Measurements from ENCODE around the gene SET. TPM values are rescaled to one million over a fixed set of nuclear protein-coding genes. Genes with fewer than 3 reads are reported as not detected.

The SET gene
- total and polyA plus RNA-seq, 2 of the 13 experiments (the other 11 are each of a cell fraction or from before 2014, with no cell fraction given) = 94.2 to 611 TPM

DNA sequence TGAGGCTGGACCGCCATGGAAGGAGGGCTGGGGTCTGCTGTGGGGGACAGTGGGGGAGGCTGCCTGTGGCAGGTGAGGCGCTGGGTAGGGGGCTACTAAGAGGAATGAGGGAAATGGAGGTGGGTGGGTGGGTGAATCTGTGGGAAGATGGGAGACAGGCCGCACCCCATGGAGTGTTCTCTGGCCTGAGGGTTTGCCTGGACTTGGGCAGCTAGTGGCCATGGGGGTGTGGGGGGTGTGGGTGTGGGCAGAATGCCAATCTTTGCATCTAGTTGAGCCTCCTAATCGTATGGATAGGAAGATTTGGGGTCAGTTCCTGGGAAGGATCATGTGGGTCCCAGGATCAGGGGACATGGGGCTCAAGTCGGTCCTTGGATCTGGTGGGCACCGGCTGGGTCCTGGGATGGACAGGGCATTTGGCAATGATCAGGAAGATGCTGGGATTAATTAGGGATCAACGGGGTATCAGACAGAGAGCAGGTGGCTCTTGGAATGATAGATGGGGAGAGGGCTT, 34.4 kb downstream of the SET start (continued):
- TF ChIP-seq, protein P1, sequence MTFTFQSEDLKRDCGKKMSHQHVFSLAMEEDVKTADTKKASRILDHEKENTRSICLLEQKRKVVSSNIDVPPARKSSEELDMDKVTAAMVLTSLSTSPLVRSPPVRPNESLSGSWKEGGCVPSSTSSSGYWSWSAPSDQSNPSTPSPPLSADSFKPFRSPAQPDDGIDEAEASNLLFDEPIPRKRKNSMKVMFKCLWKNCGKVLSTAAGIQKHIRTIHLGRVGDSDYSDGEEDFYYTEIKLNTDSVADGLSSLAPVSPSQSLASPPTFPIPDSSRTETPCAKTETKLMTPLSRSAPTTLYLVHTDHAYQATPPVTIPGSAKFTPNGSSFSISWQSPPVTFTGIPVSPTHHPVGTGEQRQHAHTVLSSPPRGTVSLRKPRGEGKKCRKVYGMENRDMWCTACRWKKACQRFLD (CRISPR knock-in tag; IDR thresholded peaks at IDR 0.05; ENCODE audit: borderline replicate concordance) = 0 out of 2 replicates have a peak, but pooled peaks have one; percentile 54

DNA sequence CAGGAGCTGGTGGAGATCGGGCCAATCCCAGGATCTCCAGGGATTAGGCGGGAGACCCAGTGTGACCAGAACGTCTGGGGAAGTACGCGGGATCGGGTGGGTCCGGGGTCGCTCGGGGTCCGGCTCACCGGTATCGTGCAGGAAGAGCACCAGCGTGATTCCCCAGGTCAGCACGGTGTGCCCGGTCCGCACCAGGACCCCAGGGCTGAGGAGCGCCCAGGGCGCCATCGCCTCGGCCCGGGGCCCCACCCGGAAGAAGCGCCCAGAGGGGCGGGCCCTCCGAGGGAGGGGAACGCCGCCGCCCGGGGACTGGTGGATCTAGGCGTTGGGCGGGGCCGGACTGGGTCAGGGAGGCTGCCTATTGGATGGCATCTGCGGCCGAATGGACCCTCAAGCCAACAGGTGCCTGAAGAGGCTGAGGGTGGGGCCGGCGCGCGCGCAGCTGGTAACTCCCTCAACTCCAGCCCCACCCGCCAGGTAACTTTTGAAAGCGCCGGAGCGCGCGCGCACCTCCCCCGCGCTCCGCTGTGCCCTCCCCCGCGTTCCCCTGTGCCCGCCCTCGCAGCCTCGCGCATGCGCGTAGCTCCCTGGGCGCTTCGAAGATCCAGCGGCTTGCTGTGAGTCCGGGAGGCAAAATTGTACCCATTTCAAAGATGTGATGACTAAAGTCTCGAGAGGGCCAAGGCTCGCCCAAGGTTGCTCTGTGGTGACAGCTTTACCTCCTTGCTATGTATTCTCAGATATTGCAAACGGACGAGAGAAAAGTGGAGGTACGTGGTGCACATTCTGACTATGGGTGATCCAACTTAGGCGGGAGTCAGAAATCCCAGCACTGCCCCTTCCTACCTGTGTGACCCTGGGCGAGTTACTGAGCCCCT, 35.1 kb downstream of the SET start, which contains the start of gene ZDHHC12:
ZDHHC12 (minus strand) TSS at position 262 of the 878 bp plus-strand sequence; CDS start at position 228, 34 bp downstream.
- BruUV-seq (replicated peaks) = no TSS peak
- no peaks in the 10 kb centered on the region for H3K9me3 ChIP-seq (ENCODE audit: low read length)
- H3K4me1 ChIP-seq (ENCODE audit: insufficient read depth, low read length) = peaks cover 38% of the 10 kb centered on the region
- peak within 1 kb of the TSS; percentile 76 for H3K9ac ChIP-seq (ENCODE audit: insufficient read depth, low read depth, low read length)
- H3K36me3 ChIP-seq (replicated peaks in 1 of 2; ENCODE audit: control insufficient read depth in 1 of 2, insufficient read depth in 2 of 2, low read length in 2 of 2) = no peaks in the 10 kb centered on the region; a peak in 1 of 5 replicates
- H3K27me3 ChIP-seq (ENCODE audit: control insufficient read depth in 1 of 2, insufficient read depth in 2 of 2, low read length in 2 of 2) = no peaks in the 10 kb centered on the region
- WGBS (ENCODE audit: low lambda C conversion rate) = 0% methylated on average over 4 of the region's 68 CpGs
- CTCF ChIA-PET (ENCODE audit: low intra/inter-chr PET ratio, low total read pairs) = no interaction called here
- ATAC-seq (peak; percentile 95), DNase-seq (ENCODE audit: low spot score) (peak; percentile 97), FAIRE-seq (peak; percentile 84)
- intact Hi-C loops (cut with micrococcal nuclease; ENCODE audit: unreplicated experiment) = no loop called here
- POLR2A ChIA-PET = interaction anchor here (0.6 to 3.3 kb wide), 14 partner anchors 9 to 835 kb away, joined by 3 to 20 read pairs (median 4); partner anchors contain the start of genes DYNC2I2, ENDOG and SPOUT1
- H4K20me1 ChIP-seq (ENCODE audit: insufficient read depth, low read length) = no peaks in the 10 kb centered on the region
- no peak within 1 kb of the TSS for H2AFZ ChIP-seq (ENCODE audit: low read length)
- H3K4me3 ChIP-seq (replicated peaks in 1 of 3; ENCODE audit: insufficient read depth in 1 of 3, low read depth in 2 of 3, low read length in 3 of 3) = peak within 1 kb of the TSS; percentile 70 to 88 (median 74)
- peak within 1 kb of the TSS; percentile 89 for H3K4me2 ChIP-seq (ENCODE audit: low read depth, low read length)
- H3K79me2 ChIP-seq (ENCODE audit: insufficient read depth, low read length) = peaks cover 7% of the 10 kb centered on the region
- H3K27ac ChIP-seq (ENCODE audit: extremely low read length, insufficient read depth, low read length) = peak within 1 kb of the TSS; percentile 34
- in situ Hi-C loops (cut with HindIII; ENCODE audit: extremely low pct_ligation_motif_present, low pct_unique_long_range_greater_than_20kb) = no loop called here
- TF ChIP-seq GMEB1 (CRISPR knock-in tag; IDR thresholded peaks at IDR 0.05; ENCODE audit: borderline replicate concordance) (peak; percentile 74; the same call in 1 of the 2 replicates), PRDM15 (CRISPR knock-in tag; IDR thresholded peaks at IDR 0.05) (0 out of 2 replicates have a peak, but pooled peaks have one; percentile 42), ZNF510 (CRISPR knock-in tag; IDR thresholded peaks at IDR 0.05; ENCODE audit: low read depth) (no peak), ZSCAN20 (CRISPR knock-in tag; IDR thresholded peaks at IDR 0.05; ENCODE audit: borderline replicate concordance) (no peak), NR2C2 (CRISPR knock-in tag; IDR thresholded peaks at IDR 0.05; ENCODE audit: borderline replicate concordance) (no peak)
